ENCODE results near the gene AFF2.

GRCh38 chrX:148517176-148517575 is 16.8 kb downstream of the AFF2 start:
- no peak for TF ChIP-seq CTCF (IDR thresholded peaks at IDR 0.05; ENCODE audit: low read length)
- no peak for TF ChIP-seq EZH2 (optimal IDR thresholded peaks at IDR 0.05; ENCODE audit: low read depth, low read length)
- TF ChIP-seq EZH2phosphoT487 (IDR thresholded peaks at IDR 0.05; ENCODE audit: low read length) = no peak
